Kidney (tissue), 14 donors: ENCODE data around the gene LRRC55. TPM values are rescaled to one million over a fixed set of nuclear protein-coding genes. Genes with fewer than 3 reads are reported as not detected.

Source experiments
- DNase-seq, 5 donors: peaks; one replicate each; pipeline ENCODE4 v3.0.0-alpha.2; 2013 to 2020
- FAIRE-seq: peaks from 2 replicates; lab custom pipeline; 2012; peaks lifted over from hg19 to GRCh38; lab: Jason Lieb, UNC
- H3K27ac ChIP-seq, 2 donors: one replicate each; pipeline ENCODE4 v1.7.0; 2013; ENCODE audit warnings: low read depth in 2 of 2, low read length in 2 of 2, inconsistent platforms in 1 of 2
- H3K27me3 ChIP-seq: one replicate; pipeline ENCODE4 v1.7.1; 2013; ENCODE audit warnings: low read length, inconsistent platforms; ENCODE audit not compliant: control insufficient read depth, insufficient read depth
- H3K36me3 ChIP-seq, 3 donors: one replicate each; pipeline versions ENCODE4 v1.7.0 to v1.7.1; 2013; ENCODE audit warnings: low read length in 3 of 3, control low read depth in 1 of 3, inconsistent platforms in 1 of 3; ENCODE audit not compliant: insufficient read depth in 3 of 3, control insufficient read depth in 2 of 3
- H3K4me1 ChIP-seq, 3 donors: one replicate each; pipeline versions ENCODE4 v1.7.0 to v1.7.1; 2013; ENCODE audit warnings: low read length in 3 of 3, inconsistent platforms in 1 of 3, low read depth in 1 of 3; ENCODE audit not compliant: control insufficient read depth in 2 of 3, insufficient read depth in 2 of 3
- H3K4me3 ChIP-seq, 3 donors: one replicate each; pipeline versions ENCODE4 v1.7.0 to v1.8.1; 2013; ENCODE audit warnings: low read length in 3 of 3, control low read depth in 1 of 3, inconsistent platforms in 1 of 3
- H3K9ac ChIP-seq, 3 donors: one replicate each; pipeline versions ENCODE4 v1.7.0 to v1.7.1; 2013; ENCODE audit warnings: low read length in 3 of 3, control low read depth in 1 of 3, inconsistent platforms in 1 of 3
- H3K9me3 ChIP-seq, 3 donors: one replicate each; pipeline versions ENCODE4 v1.7.0 to v1.7.1; 2013; ENCODE audit warnings: low read length in 3 of 3, control low read depth in 1 of 3, inconsistent platforms in 1 of 3; ENCODE audit not compliant: control insufficient read depth in 2 of 3, insufficient read depth in 1 of 3
- CTCF ChIP-seq: IDR thresholded peaks from 3 replicates; pipeline ENCODE4 v1.5.1; 2012; ENCODE audit warnings: mild to moderate bottlenecking, moderate library complexity, borderline replicate concordance; ENCODE audit not compliant: insufficient read depth; ENCODE audit errors: extremely low read depth
- intact Hi-C: fragments of 100-400 bp; cut with DNase I; formaldehyde crosslinking; loops from one replicate; pipeline ENCODE4 v1.11.1; 2022
- polyA plus RNA-seq: library from polyadenylated mRNA; stranded (reverse); fragments of 350-450 nt; fragmentation: Illumina TruSeq; extraction: RNeasy Lipid Tissue Mini Kit (QIAGEN cat#74804); gene quantifications from one replicate; pipeline ENCODE4 v1.2.3, GENCODE V29; 2014; ENCODE audit warnings: low read depth, low replicate concordance; ENCODE audit not compliant: insufficient read depth
- total RNA-seq: library from RNA; stranded (reverse); fragmentation: NEBNext Ultra II Directional; extraction: Animal tissue kit (Norgen Biotek cat#: 25700); gene quantifications from one replicate; pipeline ENCODE4 v1.2.1, GENCODE V29; 2021
- donor health status: control.
- donor health status: control.
- donor health status: control.
- donor health status: control.
- donor health status: control.
- donor health status: DM: yes; HTN: yes; CAD: no.
- donor health status: Normal renal cell carcinoma (clear cell type).

The LRRC55 gene
- total and polyA plus RNA-seq, 2 donors from 2014 or later = 0.09 TPM; not detected in 1

- Histone ChIP-seq H3K27ac (no peak overlapping the region), H3K36me3 (no peaks in the 10 kb centered on the region), H3K9me3 (no peaks in the 10 kb centered on the region), H3K9ac (no peak overlapping the region), H3K27me3 (no peaks in the 10 kb centered on the region), H3K4me3 (no peak overlapping the region), H3K4me1 (peaks cover 0 to 3% (median 0%) of the 10 kb centered on the region in 3 donors)
- TF ChIP-seq CTCF = no peak
- intact Hi-C loops = no loop called here
- no peak for FAIRE-seq
- no peak for DNase-seq
Observed at GRCh38 chr11:57219021-57219627, 37.4 kb downstream of the LRRC55 start.

GRCh38 chr11:57222239-57222638 is 40.5 kb downstream of the LRRC55 start:
- intact Hi-C loops = no loop called here

GRCh38 chr11:57223601-57224000 is 41.8 kb downstream of the LRRC55 start:
- TF ChIP-seq CTCF = no peak
- FAIRE-seq (no peak), DNase-seq (no peak)
- Histone ChIP-seq H3K9me3 (no peaks in the 10 kb centered on the region), H3K27me3 (no peaks in the 10 kb centered on the region), H3K4me3 (no peak overlapping the region), H3K27ac (no peak overlapping the region), H3K4me1 (no peaks in the 10 kb centered on the region), H3K9ac (no peak overlapping the region), H3K36me3 (no peaks in the 10 kb centered on the region)
- intact Hi-C loops = no loop called here

More at GRCh38 chr11:57222239-57222638, 40.5 kb downstream of the LRRC55 start:
- H3K9ac ChIP-seq = no peak overlapping the region
- H3K4me1 ChIP-seq = no peaks in the 10 kb centered on the region
- no peak for DNase-seq
- no peaks in the 10 kb centered on the region for H3K9me3 ChIP-seq
- no peaks in the 10 kb centered on the region for H3K27me3 ChIP-seq
- TF ChIP-seq CTCF = no peak
- no peak overlapping the region for H3K27ac ChIP-seq
- H3K4me3 ChIP-seq = no peak overlapping the region
- FAIRE-seq = no peak
- H3K36me3 ChIP-seq = no peaks in the 10 kb centered on the region

- Histone ChIP-seq H3K27me3 (no peaks in the 10 kb centered on the region), H3K4me3 (no peak overlapping the region), H3K36me3 (no peaks in the 10 kb centered on the region), H3K4me1 (no peaks in the 10 kb centered on the region), H3K27ac (no peak overlapping the region), H3K9me3 (no peaks in the 10 kb centered on the region), H3K9ac (no peak overlapping the region)
- TF ChIP-seq CTCF = no peak
- FAIRE-seq = no peak
- DNase-seq = no peak
- intact Hi-C loops = no loop called here
Observed at GRCh38 chr11:57224128-57224527, 42.4 kb downstream of the LRRC55 start.
